Neuronal stem cell (in vitro differentiated cells): ENCODE data around the gene PROM1.

Experiments used
- DNase-seq: peaks from one replicate; pipeline ENCODE4 v3.0.0-alpha.2; 2013; ENCODE audit warnings: low spot score
- H2AFZ ChIP-seq: one replicate; pipeline ENCODE4 v1.6.1; 2013; ENCODE audit warnings: mild to moderate bottlenecking, low read length, inconsistent platforms
- H2AK5ac ChIP-seq: 2 replicates; pipeline ENCODE4 v1.6.1; 2013; ENCODE audit warnings: low read depth, mild to moderate bottlenecking, inconsistent platforms, low read length, moderate library complexity, mixed read lengths
- H2BK120ac ChIP-seq: 2 replicates; pipeline ENCODE4 v1.6.1; 2013; ENCODE audit warnings: low read depth, mild to moderate bottlenecking, inconsistent platforms, low read length, moderate library complexity, mixed read lengths
- H2BK12ac ChIP-seq: one replicate; pipeline ENCODE4 v1.6.1; 2013; ENCODE audit warnings: low read length, inconsistent platforms
- H2BK15ac ChIP-seq: 2 replicates; pipeline ENCODE4 v1.6.1; 2013; ENCODE audit warnings: mild to moderate bottlenecking, low read length, inconsistent platforms, mixed read lengths
- H2BK5ac ChIP-seq: one replicate; pipeline ENCODE4 v1.6.1; 2013; ENCODE audit warnings: inconsistent platforms, mild to moderate bottlenecking, low read length, moderate library complexity
- H3K14ac ChIP-seq: one replicate; pipeline ENCODE4 v1.6.1; 2013; ENCODE audit warnings: low read length, inconsistent platforms
- H3K18ac ChIP-seq: 2 replicates; pipeline ENCODE4 v1.6.1; 2013; ENCODE audit warnings: low read length, inconsistent platforms
- H3K23ac ChIP-seq: 2 replicates; pipeline ENCODE4 v1.6.1; 2013; ENCODE audit warnings: low read depth, mild to moderate bottlenecking, mixed read lengths, low read length, inconsistent platforms; ENCODE audit not compliant: poor library complexity
- H3K27ac ChIP-seq: replicated peaks from 3 replicates; pipeline ENCODE4 v1.5.1; 2013; ENCODE audit warnings: low read length, inconsistent platforms
- H3K27me3 ChIP-seq, 3 experiments: 2 replicates each; pipeline ENCODE4 v1.6.1; 2013; ENCODE audit warnings: low read length in 3 of 3, mild to moderate bottlenecking in 2 of 3, inconsistent platforms in 1 of 3, low read depth in 1 of 3, mixed read lengths in 1 of 3, moderate library complexity in 1 of 3; ENCODE audit not compliant: control insufficient read depth in 3 of 3, insufficient read depth in 3 of 3
- H3K36me3 ChIP-seq, 2 donors: replicated peaks in 1 of 2; 2 replicates each; pipeline ENCODE4 v1.6.1; 2013; ENCODE audit warnings: low read length in 2 of 2; ENCODE audit not compliant: control insufficient read depth in 2 of 2, insufficient read depth in 2 of 2
- H3K4ac ChIP-seq: 2 replicates; pipeline ENCODE4 v1.6.1; 2013; ENCODE audit warnings: inconsistent platforms, mild to moderate bottlenecking, low read length, moderate library complexity
- H3K4me1 ChIP-seq, 2 donors: 1 replicate in 1 of 2; 2 replicates in 1 of 2; pipeline ENCODE4 v1.6.1; 2013; ENCODE audit warnings: low read length in 2 of 2, low read depth in 1 of 2; ENCODE audit not compliant: control insufficient read depth in 2 of 2, insufficient read depth in 1 of 2
- H3K4me2 ChIP-seq: one replicate; pipeline ENCODE4 v1.6.1; 2013; ENCODE audit warnings: mild to moderate bottlenecking, low read length, inconsistent platforms; ENCODE audit not compliant: insufficient read depth, poor library complexity, severe bottlenecking
- H3K4me3 ChIP-seq, 2 donors: 2 replicates each; pipeline ENCODE4 v1.5.1; 2013; ENCODE audit warnings: low read length in 2 of 2, mild to moderate bottlenecking in 2 of 2, inconsistent platforms in 1 of 2, moderate library complexity in 1 of 2
- H3K79me1 ChIP-seq: one replicate; pipeline ENCODE4 v1.6.1; 2013; ENCODE audit warnings: low read depth, mild to moderate bottlenecking, inconsistent platforms, low read length, moderate library complexity
- H3K9ac ChIP-seq: one replicate; pipeline ENCODE4 v1.6.1; 2013; ENCODE audit warnings: mild to moderate bottlenecking, low read depth, low read length, inconsistent platforms; ENCODE audit not compliant: poor library complexity
- H3K9me3 ChIP-seq, 2 donors: replicated peaks in 1 of 2; 2 replicates each; pipeline versions ENCODE3 to v1.6.1; 2013; ENCODE audit warnings: low read length in 2 of 2, mild to moderate bottlenecking in 2 of 2, inconsistent platforms in 1 of 2, low read depth in 1 of 2, mixed read lengths in 1 of 2, moderate library complexity in 1 of 2; ENCODE audit not compliant: control insufficient read depth in 2 of 2, insufficient read depth in 1 of 2
- H4K8ac ChIP-seq: one replicate; pipeline ENCODE4 v1.6.1; 2013; ENCODE audit warnings: low read depth, mild to moderate bottlenecking, inconsistent platforms, low read length, moderate library complexity
- H4K91ac ChIP-seq: one replicate; pipeline ENCODE4 v1.6.1; 2013; ENCODE audit warnings: low read length, low read depth, mild to moderate bottlenecking, inconsistent platforms; ENCODE audit not compliant: poor library complexity
- WGBS, 2 donors: extraction: QIAGEN DNeasy Blood & Tissue Kit; methylation state at CpG; one replicate each; pipeline ENCODE4 v1.1.7; 2013; ENCODE audit warnings: missing lambda C conversion rate in 2 of 2, mixed read lengths in 1 of 2; ENCODE audit not compliant: insufficient read length in 2 of 2, insufficient replicate concordance in 1 of 2; ENCODE audit errors: extremely low coverage in 2 of 2; 5-methylcytosine and 5-hydroxymethylcytosine counted together

Gene PROM1

GRCh38 chr4:16110661-16111290 lies 27.0 kb upstream of the PROM1 start:
- Histone ChIP-seq H3K79me1 (no peaks in the 10 kb centered on the region), H3K4me1 (no peaks in the 10 kb centered on the region), H3K23ac (no peak overlapping the region), H2BK15ac (no peak overlapping the region), H3K9ac (no peak overlapping the region), H2AK5ac (no peak overlapping the region), H3K14ac (no peak overlapping the region), H3K27ac (no peak overlapping the region), H3K4me2 (no peak overlapping the region), H3K9me3 (no peaks in the 10 kb centered on the region), H4K8ac (no peak overlapping the region), H3K4ac (no peak overlapping the region), H3K36me3 (no peaks in the 10 kb centered on the region), H2AFZ (no peak overlapping the region), H3K18ac (no peak overlapping the region), H2BK5ac (no peak overlapping the region), H2BK120ac (no peak overlapping the region), H3K4me3 (no peak overlapping the region), H3K27me3 (peaks cover 0 to 38% (median 0%) of the 10 kb centered on the region in 3 experiments), H4K91ac (no peak overlapping the region), H2BK12ac (no peak overlapping the region)
- DNase-seq, result no peak
- WGBS, 2 donors, result no CpG with 5 or more reads among the region's 3 CpGs

GRCh38 chr4:16110199-16110598 lies 26.4 kb upstream of the PROM1 start:
- Histone ChIP-seq H2BK15ac (no peak overlapping the region), H3K4ac (no peak overlapping the region), H3K27ac (no peak overlapping the region), H3K23ac (no peak overlapping the region), H2BK12ac (no peak overlapping the region), H2BK5ac (no peak overlapping the region), H3K36me3 (no peaks in the 10 kb centered on the region), H3K27me3 (peaks cover 0 to 39% (median 0%) of the 10 kb centered on the region in 3 experiments), H3K18ac (no peak overlapping the region), H3K4me1 (no peaks in the 10 kb centered on the region), H3K9ac (no peak overlapping the region), H4K8ac (no peak overlapping the region), H3K4me2 (no peak overlapping the region), H2AFZ (no peak overlapping the region), H2AK5ac (no peak overlapping the region), H3K14ac (no peak overlapping the region), H3K79me1 (no peaks in the 10 kb centered on the region), H4K91ac (no peak overlapping the region), H3K4me3 (no peak overlapping the region), H3K9me3 (no peaks in the 10 kb centered on the region), H2BK120ac (no peak overlapping the region)
- no peak for DNase-seq

- Histone ChIP-seq H3K4ac (no peak overlapping the region), H4K91ac (no peak overlapping the region), H3K9ac (no peak overlapping the region), H3K27me3 (peaks cover 0 to 39% (median 0%) of the 10 kb centered on the region in 3 experiments), H3K9me3 (no peaks in the 10 kb centered on the region), H3K4me3 (no peak overlapping the region), H3K36me3 (no peaks in the 10 kb centered on the region), H3K14ac (no peak overlapping the region), H3K4me2 (no peak overlapping the region), H2BK5ac (no peak overlapping the region), H3K27ac (no peak overlapping the region), H3K4me1 (no peaks in the 10 kb centered on the region), H3K18ac (no peak overlapping the region), H2AFZ (no peak overlapping the region), H2AK5ac (no peak overlapping the region), H2BK120ac (no peak overlapping the region), H3K79me1 (no peaks in the 10 kb centered on the region), H2BK15ac (no peak overlapping the region), H2BK12ac (no peak overlapping the region), H3K23ac (no peak overlapping the region), H4K8ac (no peak overlapping the region)
- no peak for DNase-seq
- WGBS, 2 donors, result no CpG with 5 or more reads among the region's 6 CpGs
These were observed 25.4 kb upstream of the PROM1 start for GRCh38 chr4:16109256-16109655.

DNA sequence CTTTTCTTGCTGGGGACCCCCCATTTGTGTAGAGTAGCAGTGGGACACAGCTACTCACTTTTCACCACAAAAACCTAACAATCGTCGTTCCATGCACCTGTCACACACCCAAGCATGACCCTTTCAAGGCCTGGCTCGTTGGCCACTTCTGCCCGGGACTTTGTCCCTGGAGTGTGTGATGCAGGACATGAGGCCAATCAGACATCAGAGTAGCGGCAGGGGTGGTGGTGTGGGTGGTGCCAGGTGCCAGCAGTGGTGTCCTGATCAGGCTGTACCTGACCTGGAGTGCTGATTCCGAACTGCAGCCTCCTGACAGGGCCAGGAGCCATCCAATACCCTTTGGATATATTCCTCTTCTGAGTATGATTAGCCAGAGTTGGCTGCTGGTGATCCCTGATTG lies 23.1 kb upstream of the PROM1 start:
- no peaks in the 10 kb centered on the region for H3K36me3 ChIP-seq
- H3K9ac ChIP-seq, result no peak overlapping the region
- no peak overlapping the region for H2BK120ac ChIP-seq
- no peak overlapping the region for H3K4me3 ChIP-seq
- DNase-seq, result no peak
- H3K23ac ChIP-seq, result no peak overlapping the region
- H2AK5ac ChIP-seq, result no peak overlapping the region
- H4K8ac ChIP-seq, result no peak overlapping the region
- no peaks in the 10 kb centered on the region for H3K79me1 ChIP-seq
- no peak overlapping the region for H2AFZ ChIP-seq
- peak overlapping the region; percentile 56 for H4K91ac ChIP-seq
- H3K4me1 ChIP-seq, result no peaks in the 10 kb centered on the region
- peaks cover 0 to 42% (median 0%) of the 10 kb centered on the region in 3 experiments for H3K27me3 ChIP-seq
- no peak overlapping the region for H3K4me2 ChIP-seq
- H2BK12ac ChIP-seq, result no peak overlapping the region
- WGBS, 2 donors, result no CpG with 5 or more reads among the region's 6 CpGs
- peak overlapping the region; percentile 16 for H3K18ac ChIP-seq
- H3K14ac ChIP-seq, result peak overlapping the region; percentile 61
- no peak overlapping the region for H2BK15ac ChIP-seq
- H2BK5ac ChIP-seq, result no peak overlapping the region
- H3K4ac ChIP-seq, result no peak overlapping the region
- no peaks in the 10 kb centered on the region for H3K9me3 ChIP-seq
- no peak overlapping the region for H3K27ac ChIP-seq
